Measurements from ENCODE around the gene R3HCC1L. TPM values are rescaled to one million over a fixed set of nuclear protein-coding genes. Genes with fewer than 3 reads are reported as not detected.

R3HCC1L gene
- polyA plus RNA-seq, 4 donors: 10.0 to 23.1 (median 21.0) TPM

DNA sequence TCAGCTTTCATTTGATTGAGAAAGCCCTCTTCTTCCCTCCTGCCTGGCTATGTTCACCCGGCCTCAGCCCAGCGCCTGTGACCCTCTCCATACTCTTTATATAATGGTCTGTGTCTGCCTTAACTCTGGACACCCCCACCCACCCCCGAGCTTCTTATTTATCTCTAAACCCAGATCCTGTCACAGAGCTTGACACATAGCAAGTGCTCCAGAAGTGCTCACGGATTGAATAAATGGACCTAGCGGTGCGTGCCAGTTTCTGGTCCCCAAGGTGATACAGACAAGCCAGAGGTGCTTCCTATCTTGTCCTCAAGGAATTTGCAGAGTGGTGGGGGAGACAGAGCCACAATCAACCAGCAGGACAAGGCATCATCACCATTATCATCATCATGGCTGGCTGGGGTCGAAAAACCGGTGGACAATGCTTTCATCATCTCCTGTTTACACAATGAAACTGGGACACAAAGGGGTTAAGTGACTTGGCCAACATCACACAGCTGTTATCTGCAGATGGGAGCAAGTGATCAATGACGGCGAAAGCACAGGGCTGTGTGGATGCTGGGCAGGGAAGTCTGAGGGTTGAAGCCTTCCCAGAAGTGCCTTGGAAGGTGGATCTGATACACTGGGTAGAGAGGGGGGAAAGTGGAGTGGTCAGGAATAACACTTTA lies 135.8 kb downstream of the R3HCC1L start:
- DNase-seq (ENCODE audit: low read depth in 4 of 4, low spot score in 3 of 4): no peak

DNA sequence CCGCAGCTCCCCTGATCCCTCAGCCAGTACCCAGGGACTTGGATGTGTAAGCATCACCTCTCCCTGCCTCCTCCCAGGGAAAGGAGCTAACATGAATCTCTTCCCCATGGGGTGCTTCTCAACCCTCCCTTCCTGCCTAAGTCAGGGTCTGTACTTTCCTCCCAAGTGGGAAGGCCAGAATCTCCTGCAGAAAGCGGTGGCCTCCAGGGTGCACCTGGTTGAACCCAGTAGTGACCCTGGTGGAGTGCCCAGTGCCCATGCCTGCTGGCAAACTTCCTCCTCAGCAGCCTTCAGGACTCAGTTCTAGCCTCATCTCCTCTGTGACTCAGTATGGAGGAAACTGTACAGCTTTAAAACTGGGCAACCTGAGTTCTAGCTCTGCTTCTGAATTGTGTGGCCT lies 136.3 kb downstream of the R3HCC1L start:
- DNase-seq (ENCODE audit: low read depth in 4 of 4, low spot score in 3 of 4): no peak

DNA sequence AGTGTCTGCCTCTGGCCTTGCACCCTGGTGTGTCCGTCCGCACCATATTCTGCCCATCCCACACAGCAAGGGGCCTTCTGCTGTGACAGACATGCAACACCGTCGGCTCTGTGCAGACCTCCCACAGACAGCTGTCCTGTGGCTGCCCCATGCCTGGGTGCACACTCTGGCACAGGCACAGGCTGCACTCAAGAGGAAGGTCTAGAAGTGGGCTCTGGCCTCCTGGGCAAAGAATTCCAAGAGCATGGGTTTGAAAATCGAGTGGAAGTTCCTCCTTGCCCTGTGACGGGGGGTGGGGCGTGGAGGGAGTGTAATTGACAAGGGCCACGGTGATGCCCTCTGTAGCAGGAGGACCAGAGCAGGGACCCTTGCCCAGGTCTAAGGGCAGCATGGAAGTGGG lies 137.8 kb downstream of the R3HCC1L start:
- no peak for DNase-seq (ENCODE audit: low read depth in 4 of 4, low spot score in 3 of 4)

DNA sequence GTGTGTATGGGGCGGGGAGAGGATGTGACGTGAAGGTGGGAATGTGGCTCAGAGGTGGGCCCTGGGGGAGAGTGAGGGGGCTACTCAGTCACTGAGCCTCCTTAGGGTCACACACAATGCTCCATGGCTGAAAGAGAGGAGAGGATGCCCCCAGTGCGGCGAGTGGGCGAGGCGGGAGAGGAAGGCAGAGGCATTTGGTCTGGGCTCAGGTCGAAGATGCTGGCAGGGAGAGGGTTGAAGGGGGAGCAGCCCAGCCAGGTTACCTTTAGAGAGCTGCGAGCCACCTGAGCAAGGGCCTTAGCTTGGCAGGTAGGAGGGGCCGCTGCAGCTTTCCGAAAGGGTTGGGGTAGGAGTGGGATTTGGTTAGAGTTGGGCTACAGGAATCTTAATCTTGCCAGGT lies 138.2 kb downstream of the R3HCC1L start:
- DNase-seq (ENCODE audit: low read depth in 4 of 4, low spot score in 3 of 4): no peak

DNA sequence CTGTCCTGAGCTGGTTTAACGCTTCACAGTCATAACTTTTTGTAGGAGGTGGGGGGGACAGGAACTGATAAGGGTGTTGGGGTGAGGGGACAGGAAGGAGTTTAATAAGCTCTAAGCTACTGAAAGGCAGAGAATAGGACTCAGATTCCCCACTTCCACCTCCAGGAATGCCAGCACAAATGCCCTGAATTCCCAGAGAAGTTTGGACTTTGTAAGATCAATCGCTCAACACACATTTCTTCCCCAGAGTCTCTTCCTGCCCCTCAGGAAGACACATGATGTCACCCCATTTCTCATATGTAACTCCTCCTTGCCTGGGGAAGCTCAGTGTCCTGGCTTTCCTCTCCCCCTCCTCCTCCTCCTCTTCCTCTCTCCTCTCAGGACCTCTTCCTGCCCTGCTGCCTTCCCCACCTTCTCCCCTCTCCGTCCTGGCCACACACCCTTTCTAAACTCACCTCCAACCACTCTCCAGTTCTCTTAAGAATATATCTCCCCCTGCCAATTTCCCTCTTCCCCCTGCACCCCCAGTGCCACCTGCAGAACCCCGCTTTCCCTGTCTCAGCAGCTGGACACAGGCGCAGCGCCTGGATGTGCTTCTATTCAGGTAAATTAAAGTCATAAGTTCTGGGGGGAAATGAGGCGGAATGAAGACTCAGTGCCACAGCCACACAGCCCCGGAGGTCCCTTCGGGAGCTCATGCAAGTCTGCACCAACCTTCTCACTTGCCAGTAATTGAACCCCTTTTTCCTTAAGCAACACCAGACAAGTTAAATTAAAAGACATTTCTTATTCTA lies 138.8 kb downstream of the R3HCC1L start:
- no peak for DNase-seq (ENCODE audit: low read depth in 4 of 4, low spot score in 3 of 4)

DNA sequence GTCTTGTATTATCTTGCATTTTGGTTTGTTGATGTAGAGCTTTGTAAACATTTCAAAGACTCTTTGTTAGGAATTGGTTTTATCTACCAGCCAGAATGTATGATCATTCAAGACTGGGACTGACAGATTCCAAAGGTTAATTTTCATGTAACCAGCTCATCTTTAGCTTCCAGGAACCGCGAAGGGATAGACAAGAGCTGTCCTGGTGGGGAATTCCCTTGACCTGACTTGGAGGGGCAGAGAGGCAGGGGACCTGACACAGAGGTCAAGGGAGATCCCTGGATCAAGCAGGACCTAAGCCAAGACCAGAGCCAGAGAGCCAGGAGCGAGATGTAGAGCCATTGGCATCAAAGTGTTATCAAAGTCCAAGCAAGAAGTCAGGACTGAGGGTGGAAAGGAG lies 140.1 kb downstream of the R3HCC1L start:
- DNase-seq (ENCODE audit: low read depth in 4 of 4, low spot score in 3 of 4): no peak

DNA sequence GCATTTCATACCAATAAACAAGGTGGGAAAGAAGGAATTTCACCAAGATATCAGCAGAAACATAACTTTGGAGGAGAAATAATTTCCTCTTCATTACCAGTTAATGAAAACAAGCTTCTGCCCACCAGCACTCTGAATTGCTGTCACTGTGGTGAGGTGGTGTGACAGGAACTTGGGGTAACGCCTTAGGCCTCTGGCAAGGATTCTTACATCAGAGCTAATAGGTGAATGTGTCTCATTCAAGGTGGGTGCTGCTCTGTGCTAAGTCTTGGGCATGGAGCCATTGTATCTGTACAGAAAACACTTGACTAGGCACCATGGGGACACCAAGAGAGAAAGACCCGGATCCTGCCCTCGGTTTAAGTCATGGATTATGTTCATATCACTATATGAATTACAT lies 141.9 kb downstream of the R3HCC1L start:
- no peak for DNase-seq (ENCODE audit: low read depth in 4 of 4, low spot score in 3 of 4)

DNA sequence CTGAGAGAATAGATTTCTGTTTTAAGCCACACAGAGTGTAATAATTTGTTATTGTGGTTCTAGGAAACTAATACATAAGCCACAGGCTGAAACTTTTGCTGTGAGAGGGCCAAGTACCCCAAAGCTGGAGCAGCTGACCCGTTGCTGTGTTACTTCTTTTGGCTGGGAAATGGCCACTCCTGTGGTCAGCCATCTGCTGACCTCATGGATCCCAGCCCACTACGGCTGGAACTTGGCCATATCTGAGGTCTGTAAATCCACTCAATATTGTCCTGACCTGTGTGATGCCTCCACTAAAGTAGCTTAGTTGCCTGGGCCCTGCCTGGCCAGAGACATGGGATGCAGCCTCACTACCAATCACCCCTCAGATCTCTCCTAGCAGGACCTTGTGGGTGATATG lies 151.0 kb downstream of the R3HCC1L start:
- no peak for DNase-seq (ENCODE audit: low read depth in 4 of 4, low spot score in 3 of 4)

DNA sequence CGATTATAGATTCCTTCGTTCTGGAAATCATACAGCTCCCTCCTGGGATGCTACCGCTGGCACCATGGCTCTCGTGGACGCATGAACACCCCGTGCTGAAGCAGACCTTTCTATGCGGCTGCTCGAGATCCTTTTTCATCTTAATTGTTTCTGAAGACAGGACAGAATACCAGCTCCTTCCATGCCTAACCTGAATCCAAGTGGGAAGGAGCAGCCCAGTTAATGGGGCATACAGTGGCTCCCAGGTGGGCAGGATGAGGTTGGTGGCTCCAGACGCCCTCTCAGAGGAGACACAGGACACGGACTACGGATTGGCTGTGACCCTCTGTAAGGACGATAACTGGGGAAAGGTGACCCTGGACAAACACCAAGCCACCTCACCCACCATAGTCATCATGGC lies 152.0 kb downstream of the R3HCC1L start:
- DNase-seq (ENCODE audit: low read depth in 4 of 4, low spot score in 3 of 4): no peak

DNA sequence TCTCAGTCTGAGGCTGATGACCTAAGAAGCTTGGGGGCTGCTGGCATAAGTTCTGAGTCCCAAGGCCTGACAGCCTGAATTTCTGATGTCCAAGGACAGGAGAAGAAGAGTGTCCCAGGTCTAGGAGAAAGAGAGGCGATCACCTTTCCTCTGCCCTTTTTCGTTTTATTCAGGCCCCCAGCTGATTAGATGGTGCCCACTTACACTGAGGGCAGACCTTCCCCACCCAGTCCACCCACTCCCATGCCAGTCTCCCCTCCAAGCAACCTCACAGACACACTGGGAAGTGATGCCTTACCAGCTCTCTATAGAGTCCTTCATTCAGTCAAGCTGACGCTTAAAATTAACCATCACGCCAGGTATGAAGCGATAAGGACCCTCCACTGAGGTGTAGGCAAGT lies 152.9 kb downstream of the R3HCC1L start:
- DNase-seq (ENCODE audit: low read depth in 4 of 4, low spot score in 3 of 4): no peak

DNA sequence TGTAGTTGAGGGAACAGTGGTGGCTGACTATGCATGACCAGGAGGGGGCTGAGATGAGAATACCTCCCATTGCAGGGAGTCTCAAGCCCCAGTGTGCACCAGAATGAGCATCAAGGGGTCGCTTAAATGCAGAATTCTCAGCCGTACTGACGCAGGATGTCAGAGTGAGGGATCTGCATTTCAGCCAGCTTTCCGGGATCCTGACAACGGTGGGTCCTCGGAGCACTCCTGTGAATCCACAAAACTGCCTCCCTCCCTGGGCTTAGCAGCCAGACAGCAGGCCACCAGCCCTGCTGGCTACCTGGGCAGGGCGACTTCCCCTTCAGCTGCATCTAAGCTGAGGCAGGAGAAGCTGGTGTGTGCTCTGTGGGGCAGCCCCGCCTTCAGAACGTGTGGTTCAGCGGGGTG lies 155.3 kb downstream of the R3HCC1L start:
- DNase-seq (ENCODE audit: low read depth in 4 of 4, low spot score in 3 of 4): no peak

DNA sequence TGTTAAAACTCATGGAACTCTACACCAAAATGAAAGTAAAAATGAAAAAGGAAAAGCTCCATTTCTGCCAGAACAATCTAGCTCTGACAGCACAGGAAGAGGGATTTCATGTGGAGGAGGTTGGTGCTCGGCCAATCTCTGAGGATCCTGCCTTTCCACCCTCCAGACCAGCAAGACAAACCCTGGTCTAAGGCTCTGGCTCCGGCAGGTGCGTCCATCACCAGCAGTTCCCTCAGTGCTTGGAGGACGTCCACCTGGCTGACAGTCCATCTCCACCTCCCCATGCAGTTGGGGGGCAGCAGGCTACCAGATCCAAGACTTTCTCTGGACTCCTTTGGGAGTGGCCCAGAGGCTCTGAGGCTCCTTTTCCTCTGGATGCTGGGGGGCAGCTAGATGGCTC lies 158.5 kb downstream of the R3HCC1L start:
- no peak for DNase-seq (ENCODE audit: low read depth in 4 of 4, low spot score in 3 of 4)

DNA sequence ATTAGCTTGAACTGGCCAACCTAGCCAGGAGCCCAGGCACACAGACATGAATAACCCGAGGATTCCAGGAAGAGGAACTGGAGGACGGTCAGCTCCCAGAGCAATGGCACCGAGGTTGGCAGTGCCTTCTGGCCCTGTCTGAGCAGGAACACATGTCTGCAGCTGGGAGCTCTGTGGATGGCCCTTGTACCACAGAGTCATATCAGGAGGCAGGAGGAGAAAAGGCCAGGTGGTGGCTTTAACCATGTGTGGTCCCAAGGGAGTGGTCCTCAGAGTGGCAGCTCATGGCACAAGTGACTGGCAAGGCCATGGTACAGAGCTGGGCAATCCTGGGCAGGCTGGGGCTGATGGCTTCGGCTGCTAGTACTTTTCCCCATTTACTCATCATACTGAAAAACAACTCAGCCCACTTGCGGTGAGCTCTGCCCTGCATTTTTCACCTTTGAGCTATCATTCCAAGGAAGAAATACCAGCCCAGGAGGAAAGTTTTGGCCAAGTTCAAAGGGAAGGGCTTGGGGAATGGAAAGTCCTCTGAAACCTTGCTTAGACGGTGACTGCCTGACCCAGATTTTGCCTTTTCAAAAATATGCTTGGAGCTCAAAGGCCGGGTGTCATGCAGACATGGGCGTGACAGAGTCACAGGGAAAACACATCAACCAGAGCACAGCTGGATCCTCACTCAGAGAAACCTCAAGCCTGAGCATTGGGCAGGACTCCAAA lies 159.3 kb downstream of the R3HCC1L start:
- no peak for DNase-seq (ENCODE audit: low read depth in 4 of 4, low spot score in 3 of 4)

DNA sequence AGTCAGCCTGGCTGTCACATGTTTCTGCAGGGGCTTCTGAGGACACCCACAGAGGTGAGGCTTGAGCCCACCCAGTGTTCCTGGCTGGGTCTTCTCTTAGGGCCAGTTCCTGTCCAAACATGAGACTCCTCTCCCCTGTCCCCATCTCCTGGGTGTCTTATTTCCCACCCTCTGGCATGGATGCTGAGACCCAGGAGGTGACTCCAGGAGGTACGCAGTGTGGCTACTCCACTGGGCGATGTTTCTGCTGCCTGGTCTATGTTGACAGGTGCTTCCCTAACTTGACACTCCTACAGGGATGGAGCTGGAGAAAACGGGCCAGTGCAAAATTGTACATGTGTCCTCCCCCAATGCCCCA lies 159.8 kb downstream of the R3HCC1L start:
- no peak for DNase-seq (ENCODE audit: low read depth in 4 of 4, low spot score in 3 of 4)

Other genes with a start within 250 kb of the R3HCC1L start
- 10 to 100 TPM in 3 of 4 donors, 1 to 10 TPM in 1; 4.4 to 52.9 (median 31.3) TPM for gene CRTAC1, start 104.0 kb upstream of the R3HCC1L start, polyA plus RNA-seq (ENCODE audit: insufficient read length in 4 of 4)
- gene LOXL4, start 133.5 kb downstream of the R3HCC1L start, polyA plus RNA-seq (ENCODE audit: insufficient read length in 4 of 4): 10 to 100 TPM in 1 of 4 donors, 1 to 10 TPM in 3; 3.7 to 19.0 (median 4.5) TPM

Data from left renal pelvis (tissue), 4 donors.